Embryonic facial prominence (tissue), 1 donor: Measurements from ENCODE around the gene ENTPD5.
"Not testable (repeated sequence)": the region's sequence is repeated elsewhere in the genome, so short reads cannot be mapped to it uniquely, and the experiment has no call there.

ENCODE experiments used
- DNase-seq: peaks from one replicate; pipeline ENCODE4 v3.0.0-alpha.2; 2016; ENCODE audit errors: extremely low spot score

Gene ENTPD5

DNA sequence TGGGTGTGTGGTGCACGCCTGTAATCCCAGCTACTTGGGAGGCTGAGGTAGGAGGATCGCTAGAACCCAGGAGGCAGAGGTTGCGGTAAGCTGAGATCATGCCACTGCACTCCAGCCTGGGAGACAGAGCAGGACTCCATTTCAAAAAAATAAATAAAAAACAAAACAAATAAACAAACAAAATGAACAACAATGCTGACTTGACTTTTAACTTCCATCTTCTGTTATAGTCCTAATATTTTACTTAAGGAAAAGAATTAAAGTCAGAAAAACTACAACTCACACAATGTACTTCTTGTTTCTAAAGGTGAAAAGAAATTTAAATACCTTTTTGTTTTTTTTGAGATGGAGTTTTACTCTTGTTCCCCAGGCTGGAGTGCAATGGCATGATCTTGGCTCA, 13.4 kb downstream of the ENTPD5 start:
- DNase-seq, result not testable (repeated sequence)

- DNase-seq, result no peak
Observed at GRCh38 chr14:73998726-73999125, 20.4 kb downstream of the ENTPD5 start.

DNA sequence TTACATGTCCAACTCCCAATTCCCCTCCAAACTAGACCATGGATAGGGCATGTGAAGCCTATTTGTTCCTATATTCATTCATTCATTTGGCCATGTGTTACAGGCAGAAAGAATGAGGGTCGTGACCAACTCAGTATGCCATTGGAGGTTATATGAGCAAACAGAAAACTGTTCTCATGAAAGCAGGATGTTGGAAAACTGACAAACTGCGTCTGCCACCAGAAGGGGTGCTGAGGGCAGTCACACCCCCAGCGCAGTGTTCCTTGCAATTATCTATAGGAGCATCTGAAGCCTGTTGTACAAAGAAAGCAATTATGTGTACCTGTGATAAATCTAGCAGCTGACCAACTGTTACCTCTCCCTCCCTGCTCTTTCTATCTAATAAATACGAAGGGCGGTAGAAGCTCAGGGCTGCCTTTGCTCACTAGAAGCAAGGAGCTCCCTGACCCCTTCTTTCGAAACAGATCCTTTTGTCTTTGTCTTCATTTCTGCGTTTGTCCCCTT, 21.1 kb downstream of the ENTPD5 start:
- no peak for DNase-seq

DNA sequence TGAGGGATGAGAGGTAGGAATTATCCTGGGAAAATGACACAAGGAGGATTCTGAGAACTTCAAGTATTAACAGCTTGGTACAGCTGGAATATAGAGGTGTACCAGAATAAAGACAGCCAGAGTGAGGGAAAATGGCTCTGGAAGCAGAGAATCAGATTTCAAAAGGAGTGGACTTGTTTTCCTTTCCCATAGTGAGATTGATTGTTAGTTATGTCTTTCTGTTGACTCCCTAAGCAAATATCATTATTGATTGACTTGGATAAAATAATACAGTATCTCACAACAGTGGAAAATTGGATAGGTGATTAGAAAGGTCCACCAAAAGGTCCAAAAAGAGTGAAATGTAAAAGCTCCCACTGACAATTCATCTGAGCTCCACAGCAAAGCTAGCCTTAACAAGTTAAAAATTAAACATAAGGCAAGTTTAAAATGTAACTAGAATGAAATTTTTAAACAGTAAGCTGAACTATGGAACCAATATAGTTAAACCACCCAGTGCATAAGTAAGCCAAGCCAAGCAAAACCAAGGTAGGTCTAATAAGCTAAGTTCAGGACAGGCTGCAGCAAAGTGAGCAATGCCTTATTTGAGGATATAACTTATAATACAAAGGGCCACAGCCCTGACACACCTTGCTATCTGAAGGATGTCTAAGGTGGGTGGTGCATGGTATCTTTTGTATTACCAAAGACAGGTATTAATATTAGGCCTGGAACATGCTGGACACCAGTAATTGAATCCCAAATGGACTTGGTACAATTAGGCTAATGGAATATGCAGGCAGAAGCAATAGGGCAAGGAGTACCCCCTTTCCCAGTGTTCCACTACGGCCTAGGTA, 21.8 kb downstream of the ENTPD5 start:
- no peak for DNase-seq

- DNase-seq, result no peak
Observed at GRCh38 chr14:73996731-73997107, 22.4 kb downstream of the ENTPD5 start.

- no peak for DNase-seq
Observed at GRCh38 chr14:73995977-73996378, 23.1 kb downstream of the ENTPD5 start.

DNA sequence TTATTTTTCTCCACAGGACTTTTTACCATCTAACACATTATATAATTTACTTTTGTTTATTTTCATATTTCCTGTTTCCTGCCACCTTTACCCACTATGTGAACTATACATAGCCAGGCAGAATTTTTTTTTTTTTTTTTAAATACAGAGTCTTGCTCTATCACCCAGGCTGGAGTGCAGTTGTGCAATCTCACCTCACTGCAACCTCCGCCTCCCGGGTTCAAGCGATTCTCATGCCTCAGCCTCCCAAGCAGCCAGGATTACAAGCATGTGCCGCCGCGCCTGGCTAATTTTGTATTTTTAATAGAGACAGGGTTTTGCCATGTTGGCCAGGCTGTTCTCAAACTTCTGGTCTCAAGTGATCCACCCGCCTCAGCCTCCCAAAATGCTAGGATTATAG, 24.2 kb downstream of the ENTPD5 start:
- DNase-seq, result not testable (repeated sequence)

- DNase-seq, result no peak
Observed at GRCh38 chr14:73991092-73991491, 28.0 kb downstream of the ENTPD5 start.

DNA sequence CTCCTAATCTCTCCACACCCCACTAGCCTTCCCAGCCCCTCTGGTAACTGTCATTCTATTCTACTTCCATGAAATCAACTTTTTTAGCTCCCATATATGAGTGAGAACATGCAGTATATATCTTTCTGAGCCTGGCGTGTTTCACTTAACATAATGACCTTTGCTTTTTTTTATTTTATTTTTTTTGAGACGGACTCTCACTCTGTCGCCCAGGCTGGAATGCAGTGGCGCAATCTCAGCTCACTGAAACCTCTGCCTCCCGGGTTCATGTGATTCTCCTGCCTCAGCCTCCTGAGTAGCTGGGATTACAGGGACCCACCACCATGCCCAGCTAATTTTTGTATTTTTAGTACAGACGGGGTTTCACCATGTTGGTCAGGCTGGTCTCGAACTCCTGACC, 30.4 kb downstream of the ENTPD5 start:
- DNase-seq, result not testable (repeated sequence)

- no peak for DNase-seq
Observed at GRCh38 chr14:73988065-73988464, 31.0 kb downstream of the ENTPD5 start.

- no peak for DNase-seq
Observed at GRCh38 chr14:73977896-73978295, 41.2 kb downstream of the ENTPD5 start.

- DNase-seq, result no peak
Observed at GRCh38 chr14:73976125-73976524, 43.0 kb downstream of the ENTPD5 start.

- no peak for DNase-seq
Observed at GRCh38 chr14:73973497-73973896, 45.6 kb downstream of the ENTPD5 start.

DNA sequence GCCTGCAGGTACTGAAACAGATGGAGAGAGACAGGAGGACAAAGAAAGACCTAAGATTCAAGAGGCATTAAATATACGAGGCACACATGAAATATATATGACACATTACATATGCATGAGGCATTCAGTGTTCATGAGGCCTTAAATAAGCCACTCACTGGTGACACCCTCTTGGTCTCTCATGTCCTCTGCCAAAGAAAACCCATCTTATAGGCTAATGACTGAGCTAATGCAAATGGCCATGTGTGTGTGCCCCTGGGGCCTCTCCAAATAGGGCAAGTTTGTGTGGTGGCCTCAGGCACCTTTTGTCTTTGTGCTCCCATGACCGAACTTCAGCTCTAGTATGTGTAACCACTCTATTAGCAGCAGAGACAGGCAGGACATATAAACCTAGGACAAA, 50.2 kb downstream of the ENTPD5 start:
- no peak for DNase-seq

DNA sequence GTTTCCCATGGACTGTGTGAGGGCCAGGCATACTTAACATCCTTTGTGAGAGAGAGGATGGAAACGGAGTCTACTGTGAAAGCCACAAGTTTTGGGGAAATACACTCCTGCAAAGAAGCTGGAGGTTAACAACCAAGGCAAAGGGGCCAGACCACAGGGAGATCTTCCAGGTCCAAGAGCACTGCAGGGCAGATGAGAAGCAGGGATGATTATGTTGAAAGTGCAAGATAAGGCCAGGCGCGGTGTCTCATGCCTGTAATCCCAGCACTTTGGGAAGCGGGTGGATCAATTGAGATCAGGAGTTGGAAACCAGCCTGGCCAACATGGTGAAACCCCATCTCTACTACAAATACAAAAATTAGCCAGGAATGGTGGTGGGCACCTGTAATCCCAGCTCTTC, 53.9 kb downstream of the ENTPD5 start:
- DNase-seq, result no peak

DNA sequence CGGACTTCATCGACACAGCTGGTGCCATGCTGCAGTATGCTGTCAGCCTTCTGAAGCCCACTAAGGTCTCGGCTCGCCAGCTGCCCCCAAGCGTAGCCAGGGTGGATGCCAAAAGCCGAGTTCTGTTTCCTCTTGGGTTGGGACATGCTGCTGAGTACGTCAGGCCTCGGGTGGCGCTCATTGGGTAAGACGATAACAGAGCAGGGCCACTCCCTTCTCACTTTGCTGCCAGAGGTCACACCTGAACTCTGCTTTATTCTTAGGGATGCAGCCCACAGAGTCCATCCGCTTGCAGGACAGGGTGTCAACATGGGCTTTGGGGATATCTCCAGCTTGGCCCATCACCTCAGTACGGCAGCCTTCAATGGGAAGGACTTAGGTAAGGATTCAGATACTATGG, 57.9 kb downstream of the ENTPD5 start:
- DNase-seq, result no peak

GRCh38 chr14:73958591-73958990, 60.5 kb downstream of the ENTPD5 start:
- DNase-seq, result no peak

GRCh38 chr14:73955674-73956073, 63.4 kb downstream of the ENTPD5 start:
- no peak for DNase-seq

- DNase-seq, result no peak
Observed at GRCh38 chr14:73953731-73954130, 65.4 kb downstream of the ENTPD5 start.

DNA sequence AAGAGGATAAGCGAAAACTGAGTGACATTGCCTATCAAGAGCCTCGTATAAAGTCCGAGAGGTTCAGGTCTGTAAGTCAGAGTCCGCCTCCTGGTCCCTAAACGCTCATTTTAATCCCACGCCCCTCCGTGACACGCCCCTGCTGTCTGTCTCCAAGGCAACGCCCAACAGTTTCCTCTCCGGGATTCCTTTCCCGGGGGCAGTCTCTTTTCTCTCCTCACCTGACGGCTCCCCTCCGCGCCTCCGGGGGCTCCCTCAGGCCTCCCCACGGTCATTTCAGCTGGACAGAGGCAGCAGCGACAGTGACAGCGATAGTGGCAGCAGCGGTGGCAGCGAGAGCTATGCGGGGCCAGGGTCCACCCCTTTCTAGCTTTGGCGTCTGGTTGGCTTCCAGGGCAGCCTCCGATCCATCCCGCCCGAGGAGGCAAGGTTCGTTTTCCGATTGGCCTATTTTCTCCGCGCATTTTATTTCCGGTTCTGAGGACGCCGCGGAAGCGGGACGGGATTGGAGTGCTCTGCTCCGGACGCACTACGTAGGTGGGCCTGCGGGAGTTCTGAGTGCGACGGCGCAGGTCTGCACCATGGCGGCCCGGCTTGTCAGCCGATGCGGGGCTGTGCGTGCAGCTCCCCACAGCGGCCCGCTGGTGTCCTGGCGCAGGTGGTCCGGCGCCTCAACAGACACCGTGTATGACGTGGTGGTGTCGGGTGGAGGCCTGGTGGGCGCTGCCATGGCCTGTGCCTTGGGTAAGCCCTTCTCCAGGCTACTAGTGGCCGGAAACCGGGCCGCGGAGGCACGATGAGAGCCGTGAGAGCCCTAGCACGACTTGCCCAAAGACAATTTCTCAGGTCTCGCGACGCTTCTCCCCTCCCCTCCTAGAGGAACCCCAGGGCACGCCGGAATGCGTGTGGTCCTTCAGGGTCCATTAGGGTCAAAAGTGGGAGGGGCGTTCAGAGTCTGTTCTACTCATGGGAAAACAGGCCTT, 69.0 kb downstream of the ENTPD5 start, which contains the start of the genes COQ6 and FAM161B:
COQ6 (plus strand) TSS at position 551 of the 983 bp plus-strand sequence; CDS start at position 582, 31 bp downstream.
FAM161B (minus strand) TSS at position 343 of the 983 bp plus-strand sequence; CDS start at position 275, 68 bp downstream.
- DNase-seq, result peak; percentile 93

DNA sequence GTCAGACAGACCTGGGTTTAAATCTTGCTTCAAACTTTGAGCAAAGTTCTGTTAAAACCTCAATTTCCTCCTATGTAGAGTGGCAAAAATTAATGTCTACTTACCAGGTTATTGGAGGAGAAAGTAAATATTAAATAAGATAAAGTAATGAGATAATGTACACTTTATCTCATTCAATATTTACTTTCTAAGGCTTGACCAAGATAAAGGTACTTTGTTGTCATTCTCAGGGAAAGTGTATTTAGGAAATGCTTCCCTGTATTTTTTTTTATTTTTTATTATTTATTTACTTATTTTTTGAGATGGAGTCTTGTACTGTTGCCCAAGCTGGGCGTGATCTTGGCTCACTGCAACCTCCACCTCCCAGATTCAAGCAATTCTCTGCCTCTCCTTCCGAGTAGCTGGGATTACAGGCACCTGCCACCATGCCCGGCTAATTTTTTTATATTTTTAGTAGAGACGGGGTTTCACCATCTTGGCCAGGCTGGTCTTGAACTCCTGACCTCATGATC, 73.9 kb downstream of the ENTPD5 start:
- DNase-seq, result no peak
